Astrocyte (in vitro differentiated cells and primary cell): ENCODE results near the gene ARHGAP20.

Experiments
- CTCF ChIP-seq: IDR thresholded peaks from 2 replicates; pipeline ENCODE4 v1.5.1; 2011; ENCODE audit warnings: low read depth, mild to moderate bottlenecking, inconsistent platforms, low read length, moderate library complexity; ENCODE audit not compliant: insufficient read depth
- EZH2 ChIP-seq: IDR thresholded peaks from 2 replicates; pipeline ENCODE4 v1.6.1; 2012; ENCODE audit warnings: mild to moderate bottlenecking, low read length, inconsistent platforms; ENCODE audit not compliant: insufficient read depth

DNA sequence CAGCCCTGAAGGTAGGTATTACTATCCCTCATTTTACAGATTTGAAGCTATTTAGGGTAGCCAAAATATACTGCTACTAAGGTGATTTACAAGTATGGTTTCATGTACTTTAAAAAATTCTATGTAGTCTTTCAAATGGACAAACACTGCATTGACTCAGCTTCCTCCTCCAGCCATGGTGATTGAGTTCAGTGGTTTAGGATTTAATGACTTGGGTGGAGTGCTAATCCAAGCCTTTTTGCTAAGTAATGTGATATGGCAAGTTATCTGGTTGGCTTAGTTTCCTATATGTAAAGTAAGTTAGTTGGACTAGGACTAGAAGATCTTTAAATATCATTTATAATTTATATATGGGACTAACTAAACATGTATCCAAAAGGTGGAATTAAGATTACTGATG lies 77.9 kb downstream of the ARHGAP20 start:
- TF ChIP-seq CTCF (no peak), EZH2 (no peak)
